IMR-90 (cell line): ENCODE measurements around the gene THSD7B. TPM values are rescaled to one million over a fixed set of nuclear protein-coding genes. Genes with fewer than 3 reads are reported as not detected.
A peak's percentile ranks its signal among the peaks of the same experiment; 100 is the strongest.

ENCODE experiments used
- ATAC-seq: fragments of 200-7000 bp; cut with Tn5 transposase; 2 replicates; pipeline ENCODE4 v1.9.1; 2020; ENCODE audit warnings: low read depth, mild to moderate bottlenecking, moderate library complexity
- BruUV-seq: library from RNA; stranded (reverse); fragments of 400-500 nt; replicated peaks from 2 replicates; lab custom pipeline; 2021; lab: Mats Ljungman, UMichigan
- CTCF ChIA-PET: fragments of 300-600 bp; formaldehyde crosslinking; extraction: SDS; loops from one replicate; lab custom pipeline; 2021; ENCODE audit warnings: antibody characterized with exemption; lab: Yijun Ruan, JAX
- POLR2A ChIA-PET: fragments of 300-600 bp; sonication (Branson Sonifier 250); formaldehyde crosslinking; loops from one replicate; lab custom pipeline; 2022; ENCODE audit warnings: antibody characterized with exemption; ENCODE audit not compliant: unreplicated experiment; lab: Charles Lee
- DNase-seq: peaks from one replicate; pipeline ENCODE4 v3.0.0; 2013
- H2AFZ ChIP-seq: replicated peaks from 2 replicates; pipeline ENCODE3; 2013; ENCODE audit warnings: low read length, mild to moderate bottlenecking; ENCODE audit not compliant: poor library complexity
- H2AK5ac ChIP-seq: 2 replicates; pipeline ENCODE4 v1.6.1; 2013; ENCODE audit warnings: low read depth, low read length, inconsistent platforms
- H2AK9ac ChIP-seq: replicated peaks from 2 replicates; pipeline ENCODE3; 2013; ENCODE audit warnings: mild to moderate bottlenecking, low read depth, low read length, moderate library complexity; ENCODE audit not compliant: poor library complexity
- H2BK120ac ChIP-seq: 2 replicates; pipeline ENCODE4 v1.6.1; 2013; ENCODE audit warnings: low read depth, low read length, inconsistent platforms
- H2BK15ac ChIP-seq: 3 replicates; pipeline ENCODE4 v1.6.1; 2013; ENCODE audit warnings: low read depth, low read length, inconsistent platforms
- H2BK20ac ChIP-seq: 2 replicates; pipeline ENCODE4 v1.6.1; 2013; ENCODE audit warnings: low read depth, mild to moderate bottlenecking, inconsistent platforms, low read length, moderate library complexity
- H2BK5ac ChIP-seq: 2 replicates; pipeline ENCODE4 v1.6.1; 2013; ENCODE audit warnings: mild to moderate bottlenecking, low read depth, low read length, inconsistent platforms; ENCODE audit not compliant: poor library complexity, severe bottlenecking
- H3K14ac ChIP-seq: replicated peaks from 2 replicates; pipeline ENCODE4 v1.6.1; 2013; ENCODE audit warnings: low read depth, low read length, inconsistent platforms
- H3K18ac ChIP-seq: 2 replicates; pipeline ENCODE4 v1.6.1; 2013; ENCODE audit warnings: low read depth, low read length, control low read depth
- H3K23ac ChIP-seq: 2 replicates; pipeline ENCODE4 v1.6.1; 2013; ENCODE audit warnings: low read depth, low read length, inconsistent platforms
- H3K27ac ChIP-seq: 2 replicates; pipeline ENCODE4 v1.5.1; 2013; ENCODE audit warnings: mild to moderate bottlenecking, control low read depth, low read length; ENCODE audit not compliant: insufficient read depth
- H3K27me3 ChIP-seq: 2 replicates; pipeline ENCODE4 v1.6.1; 2013; ENCODE audit warnings: low read length; ENCODE audit not compliant: control insufficient read depth, insufficient read depth
- H3K36me3 ChIP-seq: 2 replicates; pipeline ENCODE4 v1.6.1; 2013; ENCODE audit warnings: low read length, mixed read lengths; ENCODE audit not compliant: control insufficient read depth, insufficient read depth
- H3K4ac ChIP-seq: 2 replicates; pipeline ENCODE4 v1.6.1; 2013; ENCODE audit warnings: low read depth, low read length, inconsistent platforms
- H3K4me1 ChIP-seq: 2 replicates; pipeline ENCODE4 v1.6.1; 2013; ENCODE audit warnings: low read length, mixed read lengths; ENCODE audit not compliant: control insufficient read depth, insufficient read depth
- H3K4me2 ChIP-seq: 2 replicates; pipeline ENCODE4 v1.6.1; 2013; ENCODE audit warnings: low read depth, mild to moderate bottlenecking, control low read depth, low read length, moderate library complexity
- H3K4me3 ChIP-seq: 2 replicates; pipeline ENCODE4 v1.5.1; 2013; ENCODE audit warnings: low read depth, mild to moderate bottlenecking, control low read depth, low read length, moderate library complexity; ENCODE audit not compliant: insufficient read depth
- H3K56ac ChIP-seq: 2 replicates; pipeline ENCODE4 v1.6.1; 2013; ENCODE audit warnings: low read length, inconsistent platforms; ENCODE audit not compliant: insufficient read depth; ENCODE audit errors: extremely low read depth
- H3K79me1 ChIP-seq, 2 experiments: 2 replicates each; pipeline ENCODE4 v1.6.1; 2013; ENCODE audit warnings: low read length in 2 of 2, inconsistent platforms in 1 of 2, low read depth in 1 of 2
- H3K9ac ChIP-seq: 2 replicates; pipeline ENCODE4 v1.6.1; 2013; ENCODE audit warnings: low read depth, low read length, control low read depth
- H3K9me1 ChIP-seq: 2 replicates; pipeline ENCODE4 v1.6.1; 2013; ENCODE audit warnings: low read length, inconsistent platforms; ENCODE audit not compliant: insufficient read depth
- H3K9me3 ChIP-seq: 2 replicates; pipeline ENCODE4 v1.6.1; 2013; ENCODE audit warnings: low read length; ENCODE audit not compliant: control insufficient read depth, insufficient read depth
- H4K20me1 ChIP-seq: 2 replicates; pipeline ENCODE4 v1.6.1; 2013; ENCODE audit warnings: low read length, inconsistent platforms; ENCODE audit not compliant: insufficient read depth
- H4K5ac ChIP-seq: 2 replicates; pipeline ENCODE4 v1.6.1; 2013; ENCODE audit warnings: mild to moderate bottlenecking, low read depth, low read length, control low read depth
- H4K8ac ChIP-seq, 2 experiments: 2 replicates each; pipeline ENCODE4 v1.6.1; 2013; ENCODE audit warnings: low read depth in 2 of 2, low read length in 2 of 2, control low read depth in 1 of 2, inconsistent platforms in 1 of 2
- H4K91ac ChIP-seq: 2 replicates; pipeline ENCODE4 v1.6.1; 2013; ENCODE audit warnings: low read depth, low read length, inconsistent platforms; ENCODE audit not compliant: insufficient read depth
- BHLHE40 ChIP-seq: fragments of 150-350 bp; IDR thresholded peaks from 2 replicates; pipeline ENCODE4 v1.6.1; 2016; ENCODE audit warnings: mild to moderate bottlenecking, low read depth, low read length
- CEBPB ChIP-seq: IDR thresholded peaks from 2 replicates; pipeline ENCODE4 v1.6.1; 2012; ENCODE audit warnings: low read depth, low read length, improper control_type of control experiment
- CHD1 ChIP-seq: IDR thresholded peaks from 2 replicates; pipeline ENCODE4 v1.6.1; 2012; ENCODE audit warnings: low read depth, low read length, improper control_type of control experiment
- FOS ChIP-seq: fragments of 150-350 bp; IDR thresholded peaks from 2 replicates; pipeline ENCODE4 v1.6.1; 2016; ENCODE audit warnings: low read depth, low read length
- MAFK ChIP-seq: IDR thresholded peaks from 2 replicates; pipeline ENCODE4 v1.6.1; 2012; ENCODE audit warnings: low read depth, low read length, improper control_type of control experiment
- MAZ ChIP-seq: IDR thresholded peaks from 2 replicates; pipeline ENCODE4 v1.6.1; 2012; ENCODE audit warnings: low read depth, mild to moderate bottlenecking, low read length, improper control_type of control experiment, moderate library complexity, borderline replicate concordance
- MXI1 ChIP-seq: IDR thresholded peaks from 2 replicates; pipeline ENCODE4 v1.6.1; 2012; ENCODE audit warnings: low read depth, mild to moderate bottlenecking, low read length, moderate library complexity, borderline replicate concordance
- NFE2L2 ChIP-seq: fragments of 150-350 bp; IDR thresholded peaks from 2 replicates; pipeline ENCODE4 v1.6.1; 2016; ENCODE audit warnings: low read depth, mild to moderate bottlenecking, low read length
- POLR2A ChIP-seq: IDR thresholded peaks from 2 replicates; pipeline ENCODE4 v1.6.1; 2012; ENCODE audit warnings: mild to moderate bottlenecking, low read depth, low read length
- RAD21 ChIP-seq: IDR thresholded peaks from 2 replicates; pipeline ENCODE4 v1.6.1; 2012; ENCODE audit warnings: low read length, improper control_type of control experiment
- RCOR1 ChIP-seq: IDR thresholded peaks from 2 replicates; pipeline ENCODE4 v1.6.1; 2012; ENCODE audit warnings: mild to moderate bottlenecking, low read length, improper control_type of control experiment; ENCODE audit not compliant: insufficient replicate concordance
- RFX5 ChIP-seq: IDR thresholded peaks from 2 replicates; pipeline ENCODE4 v1.8.0; 2012; ENCODE audit warnings: low read depth, mild to moderate bottlenecking, low read length, moderate library complexity
- SMC3 ChIP-seq: fragments of 150-350 bp; IDR thresholded peaks from 2 replicates; pipeline ENCODE4 v1.6.1; 2016; ENCODE audit warnings: low read depth, mild to moderate bottlenecking, antibody characterized with exemption, low read length, moderate library complexity
- WGBS, 2 experiments: methylation state at CpG; one replicate each; pipeline versions ENCODE4 v1.1.5 to v1.1.7; 2013; ENCODE audit warnings: missing lambda C conversion rate in 2 of 2; ENCODE audit not compliant: insufficient read length in 1 of 2; ENCODE audit errors: extremely low coverage in 2 of 2; 5-methylcytosine and 5-hydroxymethylcytosine counted together
- dilution Hi-C: fragments of 300-500 bp; cut with HindIII; formaldehyde crosslinking; loops from one replicate; pipeline ENCODE4 v1.14.3; 2018; ENCODE audit warnings: low sequenced_read_pairs; ENCODE audit not compliant: unreplicated experiment
- in situ Hi-C: fragments of 300-500 bp; cut with MboI; formaldehyde crosslinking; loops from 3 replicates; pipeline ENCODE4 v1.14.3; 2019; ENCODE audit warnings: low sequenced_read_pairs, inconsistent platforms, mixed read lengths
- intact Hi-C: fragments of 100-400 bp; cut with micrococcal nuclease; formaldehyde crosslinking; loops from 2 replicates; pipeline ENCODE4 v1.10.0; 2022
- polyA plus RNA-seq, 3 experiments: library from polyadenylated mRNA; depleted of rRNA; stranded (reverse); fragments of >200 nt; gene quantifications; 2 replicates each; pipeline ENCODE4 v1.2.3, GENCODE V29; 2012; ENCODE audit warnings: low replicate concordance in 1 of 3
- total RNA-seq: library from RNA; depleted of rRNA; stranded (reverse); fragments of >200 nt; gene quantifications from 2 replicates; pipeline ENCODE4 v1.2.3, GENCODE V29; 2012
- TF ChIP-seq, protein P1 (sequence below): fragments of 150-350 bp; IDR thresholded peaks from 2 replicates; pipeline ENCODE4 v1.6.1; 2017; ENCODE audit warnings: mild to moderate bottlenecking, antibody characterized with exemption, low read length, low read depth
- TF ChIP-seq, protein P2 (sequence below): conservative IDR thresholded peaks from 2 replicates; pipeline ENCODE4 v1.5.1; 2012; ENCODE audit warnings: mild to moderate bottlenecking, low read depth, low read length, improper control_type of control experiment
- TF ChIP-seq, protein P3 (sequence below): fragments of 150-350 bp; IDR thresholded peaks from 2 replicates; pipeline ENCODE4 v1.6.1; 2016; ENCODE audit warnings: low read depth, mild to moderate bottlenecking, low read length, moderate library complexity, borderline replicate concordance

The THSD7B gene
- total and polyA plus RNA-seq, 2 of the 4 experiments (the other 2 are of a cell fraction) = not detected

DNA sequence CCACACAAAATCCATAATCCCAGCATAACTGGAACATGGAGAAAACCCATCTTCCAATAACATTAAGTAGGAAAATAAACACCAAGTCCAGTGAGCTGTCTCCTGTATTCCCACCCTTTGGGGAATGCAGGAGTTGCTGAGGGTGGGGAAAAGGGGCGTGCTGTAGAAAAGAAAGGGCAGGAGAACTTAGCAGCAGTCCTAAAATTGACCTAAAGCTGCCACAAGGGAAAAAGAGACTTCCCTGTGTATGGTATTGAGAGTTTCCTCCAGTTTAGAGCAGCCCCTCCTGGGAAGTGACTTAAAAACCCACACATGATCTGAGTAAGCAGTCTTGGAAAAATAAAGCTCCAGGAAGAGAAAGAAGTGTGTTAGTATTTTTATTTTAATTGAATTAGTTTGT, 428.8 kb downstream of the THSD7B start:
- H3K18ac ChIP-seq = no peak overlapping the region
- H3K9me3 ChIP-seq = peaks cover 15% of the 10 kb centered on the region
- no peak overlapping the region for H3K27ac ChIP-seq
- no peak overlapping the region for H2BK120ac ChIP-seq
- H2AK5ac ChIP-seq = no peak overlapping the region
- dilution Hi-C loops = no loop called here
- intact Hi-C loops = no loop called here
- H2BK20ac ChIP-seq = no peak overlapping the region
- WGBS, 2 experiments = no CpG with 5 or more reads among the region's 1 CpG
- no peaks in the 10 kb centered on the region for H3K36me3 ChIP-seq
- H3K9ac ChIP-seq = no peak overlapping the region
- no peak overlapping the region for H4K91ac ChIP-seq
- H2BK15ac ChIP-seq = no peak overlapping the region
- no peaks in the 10 kb centered on the region for H3K27me3 ChIP-seq
- no peak overlapping the region for H4K5ac ChIP-seq
- H2BK5ac ChIP-seq = no peak overlapping the region
- no peak overlapping the region for H3K4me2 ChIP-seq
- ChIA-PET POLR2A (no interaction called here), CTCF (no interaction called here)
- H3K4ac ChIP-seq = no peak overlapping the region
- H2AK9ac ChIP-seq = peak overlapping the region; percentile 61
- H3K23ac ChIP-seq = no peak overlapping the region
- H3K4me3 ChIP-seq = no peak overlapping the region
- no peaks in the 10 kb centered on the region for H3K79me1 ChIP-seq
- no peak overlapping the region for H3K56ac ChIP-seq
- BruUV-seq = no TSS peak
- ATAC-seq (no peak), DNase-seq (no peak)
- no peak overlapping the region for H2AFZ ChIP-seq
- no peaks in the 10 kb centered on the region for H3K9me1 ChIP-seq
- no peaks in the 10 kb centered on the region for H4K20me1 ChIP-seq
- H4K8ac ChIP-seq = no peak overlapping the region
- in situ Hi-C loops = no loop called here
- H3K4me1 ChIP-seq = no peaks in the 10 kb centered on the region
- H3K14ac ChIP-seq = no peak overlapping the region
- TF ChIP-seq FOS (no peak), CHD1 (no peak), RCOR1 (no peak), MAFK (no peak), BHLHE40 (no peak), MXI1 (no peak), RFX5 (no peak), MAZ (no peak), RAD21 (no peak), SMC3 (no peak), NFE2L2 (no peak), CEBPB (no peak), POLR2A (no peak)
- TF ChIP-seq, protein P1, sequence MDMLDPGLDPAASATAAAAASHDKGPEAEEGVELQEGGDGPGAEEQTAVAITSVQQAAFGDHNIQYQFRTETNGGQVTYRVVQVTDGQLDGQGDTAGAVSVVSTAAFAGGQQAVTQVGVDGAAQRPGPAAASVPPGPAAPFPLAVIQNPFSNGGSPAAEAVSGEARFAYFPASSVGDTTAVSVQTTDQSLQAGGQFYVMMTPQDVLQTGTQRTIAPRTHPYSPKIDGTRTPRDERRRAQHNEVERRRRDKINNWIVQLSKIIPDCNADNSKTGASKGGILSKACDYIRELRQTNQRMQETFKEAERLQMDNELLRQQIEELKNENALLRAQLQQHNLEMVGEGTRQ = no peak
- TF ChIP-seq, protein P2, sequence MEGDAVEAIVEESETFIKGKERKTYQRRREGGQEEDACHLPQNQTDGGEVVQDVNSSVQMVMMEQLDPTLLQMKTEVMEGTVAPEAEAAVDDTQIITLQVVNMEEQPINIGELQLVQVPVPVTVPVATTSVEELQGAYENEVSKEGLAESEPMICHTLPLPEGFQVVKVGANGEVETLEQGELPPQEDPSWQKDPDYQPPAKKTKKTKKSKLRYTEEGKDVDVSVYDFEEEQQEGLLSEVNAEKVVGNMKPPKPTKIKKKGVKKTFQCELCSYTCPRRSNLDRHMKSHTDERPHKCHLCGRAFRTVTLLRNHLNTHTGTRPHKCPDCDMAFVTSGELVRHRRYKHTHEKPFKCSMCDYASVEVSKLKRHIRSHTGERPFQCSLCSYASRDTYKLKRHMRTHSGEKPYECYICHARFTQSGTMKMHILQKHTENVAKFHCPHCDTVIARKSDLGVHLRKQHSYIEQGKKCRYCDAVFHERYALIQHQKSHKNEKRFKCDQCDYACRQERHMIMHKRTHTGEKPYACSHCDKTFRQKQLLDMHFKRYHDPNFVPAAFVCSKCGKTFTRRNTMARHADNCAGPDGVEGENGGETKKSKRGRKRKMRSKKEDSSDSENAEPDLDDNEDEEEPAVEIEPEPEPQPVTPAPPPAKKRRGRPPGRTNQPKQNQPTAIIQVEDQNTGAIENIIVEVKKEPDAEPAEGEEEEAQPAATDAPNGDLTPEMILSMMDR = no peak
- TF ChIP-seq, protein P3, sequence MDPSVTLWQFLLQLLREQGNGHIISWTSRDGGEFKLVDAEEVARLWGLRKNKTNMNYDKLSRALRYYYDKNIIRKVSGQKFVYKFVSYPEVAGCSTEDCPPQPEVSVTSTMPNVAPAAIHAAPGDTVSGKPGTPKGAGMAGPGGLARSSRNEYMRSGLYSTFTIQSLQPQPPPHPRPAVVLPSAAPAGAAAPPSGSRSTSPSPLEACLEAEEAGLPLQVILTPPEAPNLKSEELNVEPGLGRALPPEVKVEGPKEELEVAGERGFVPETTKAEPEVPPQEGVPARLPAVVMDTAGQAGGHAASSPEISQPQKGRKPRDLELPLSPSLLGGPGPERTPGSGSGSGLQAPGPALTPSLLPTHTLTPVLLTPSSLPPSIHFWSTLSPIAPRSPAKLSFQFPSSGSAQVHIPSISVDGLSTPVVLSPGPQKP = no peak
